Keratinocyte (primary cell): Measurements from ENCODE around the gene CATSPERZ. TPM values are rescaled to one million over a fixed set of nuclear protein-coding genes. Genes with fewer than 3 reads are reported as not detected.

Source experiments
- DNase-seq: peaks from one replicate; pipeline ENCODE4 v3.0.0-alpha.2; 2011; ENCODE audit warnings: low read depth, missing footprints, low spot score
- FAIRE-seq: peaks from 2 replicates; lab custom pipeline; 2011; peaks lifted over from hg19 to GRCh38; lab: Jason Lieb, UNC
- H2AFZ ChIP-seq: 2 replicates; pipeline ENCODE4 v1.6.0; 2012; ENCODE audit warnings: low read length, control low read depth, inconsistent platforms; ENCODE audit not compliant: control insufficient read depth
- H3K27ac ChIP-seq: 2 replicates; pipeline ENCODE4 v1.5.1; 2011; ENCODE audit warnings: low read length; ENCODE audit not compliant: control insufficient read depth, insufficient read depth
- H3K27me3 ChIP-seq: 3 replicates; pipeline ENCODE4 v1.6.0; 2011; ENCODE audit warnings: low read length; ENCODE audit not compliant: control insufficient read depth, insufficient read depth; ENCODE audit errors: extremely low read depth
- H3K36me3 ChIP-seq, 2 experiments: 2 replicates in 1 of 2; 3 replicates in 1 of 2; pipeline ENCODE4 v1.5.1; 2011; ENCODE audit warnings: low read length in 2 of 2, mild to moderate bottlenecking in 1 of 2; ENCODE audit not compliant: control insufficient read depth in 2 of 2, insufficient read depth in 2 of 2; ENCODE audit errors: extremely low read depth in 1 of 2
- H3K4me1 ChIP-seq: 3 replicates; pipeline ENCODE4 v1.5.1; 2011; ENCODE audit warnings: low read length; ENCODE audit not compliant: control insufficient read depth, insufficient read depth; ENCODE audit errors: extremely low read depth
- H3K4me2 ChIP-seq: 3 replicates; pipeline ENCODE4 v1.6.0; 2011; ENCODE audit warnings: low read depth, low read length; ENCODE audit not compliant: control insufficient read depth, insufficient read depth; ENCODE audit errors: extremely low read depth
- H3K4me3 ChIP-seq, 3 experiments: fragments of 200-600 bp in 1 of 3; sonication (generic) in 1 of 3; 2 replicates in 2 of 3; 3 replicates in 1 of 3; pipeline ENCODE4 v1.5.1; 2011 to 2016; ENCODE audit warnings: low read length in 3 of 3, mild to moderate bottlenecking in 3 of 3, control low read depth in 2 of 3, inconsistent platforms in 1 of 3, low read depth in 1 of 3, mixed read lengths in 1 of 3, mixed run types in 1 of 3, moderate library complexity in 1 of 3; ENCODE audit not compliant: control insufficient read depth in 2 of 3, insufficient read depth in 2 of 3; ENCODE audit errors: extremely low read depth in 1 of 3
- H3K79me2 ChIP-seq: 2 replicates; pipeline ENCODE4 v1.6.0; 2012; ENCODE audit warnings: low read length; ENCODE audit not compliant: control insufficient read depth, insufficient read depth
- H3K9ac ChIP-seq: 3 replicates; pipeline ENCODE4 v1.6.0; 2011; ENCODE audit warnings: low read length; ENCODE audit not compliant: control insufficient read depth, insufficient read depth; ENCODE audit errors: extremely low read depth
- H3K9me1 ChIP-seq: 3 replicates; pipeline ENCODE4 v1.6.0; 2011; ENCODE audit warnings: low read length; ENCODE audit not compliant: control insufficient read depth, insufficient read depth; ENCODE audit errors: extremely low read depth
- H3K9me3 ChIP-seq: 2 replicates; pipeline ENCODE4 v1.5.1; 2012; ENCODE audit warnings: low read depth, low read length; ENCODE audit not compliant: control insufficient read depth
- H4K20me1 ChIP-seq: 3 replicates; pipeline ENCODE4 v1.6.0; 2011; ENCODE audit warnings: low read length; ENCODE audit not compliant: control insufficient read depth, insufficient read depth; ENCODE audit errors: extremely low read depth
- CTCF ChIP-seq, 3 experiments: IDR thresholded peaks in 1 of 3; conservative IDR thresholded peaks in 1 of 3; optimal IDR thresholded peaks in 1 of 3; 2 replicates in 2 of 3; 3 replicates in 1 of 3; pipeline versions ENCODE3 to v1.5.1; 2011; ENCODE audit warnings: low read length in 3 of 3, mild to moderate bottlenecking in 3 of 3, moderate library complexity in 2 of 3, control low read depth in 1 of 3, inconsistent platforms in 1 of 3; ENCODE audit not compliant: insufficient read depth in 2 of 3; ENCODE audit errors: extremely low read depth in 1 of 3
- EZH2 ChIP-seq: IDR thresholded peaks from one replicate; pipeline ENCODE4 v1.6.1; 2012; ENCODE audit warnings: inconsistent platforms, mild to moderate bottlenecking, low read length, moderate library complexity
- dilution Hi-C: fragments of 300-500 bp; cut with MboI; formaldehyde crosslinking; loops from one replicate; pipeline ENCODE4 v1.7.0; 2020; ENCODE audit warnings: low sequenced_read_pairs; ENCODE audit not compliant: extremely low pct_ligation_motif_present
- polyA plus RNA-seq, 5 experiments: library from polyadenylated mRNA; depleted of rRNA in 3 of 5; stranded (reverse) in 3 of 5; stranded (forward) in 1 of 5; unstranded in 1 of 5; fragments of >200 nt; gene quantifications; 1 replicate in 1 of 5; 2 replicates in 3 of 5; 3 replicates in 1 of 5; pipeline versions ENCODE4 v1.2.1 to v1.2.3, GENCODE V29; 2011 to 2012; ENCODE audit warnings: missing spikeins in 2 of 5, low read depth in 1 of 5, low replicate concordance in 1 of 5

The CATSPERZ gene
- polyA plus RNA-seq, 1 donor (not counting 4 experiments of a cell fraction or from before 2014, with no cell fraction given) = 0.29 TPM

- H3K79me2 ChIP-seq = peaks cover 9% of the 10 kb centered on the region
- peaks cover 2% of the 10 kb centered on the region for H3K9me1 ChIP-seq
- H3K4me3 ChIP-seq = no peak overlapping the region
- no peaks in the 10 kb centered on the region for H4K20me1 ChIP-seq
- H3K4me2 ChIP-seq = no peak overlapping the region
- H3K9me3 ChIP-seq = no peaks in the 10 kb centered on the region
- dilution Hi-C loops = no loop called here
- H3K4me1 ChIP-seq = peaks cover 34% of the 10 kb centered on the region
- no peaks in the 10 kb centered on the region for H3K27me3 ChIP-seq
- TF ChIP-seq CTCF (optimal IDR thresholded peaks at IDR 0.05 in 1 of 3, IDR thresholded peaks at IDR 0.05 in 1 of 3, conservative IDR thresholded peaks at IDR 0.05 in 1 of 3; ENCODE audit: extremely low read depth in 1 of 3, insufficient read depth in 2 of 3, low read length in 3 of 3) = no peak
- TF ChIP-seq EZH2 = no peak
- H3K9ac ChIP-seq = no peak overlapping the region
- no peak for DNase-seq
- no peak overlapping the region for H2AFZ ChIP-seq
- H3K36me3 ChIP-seq = peaks cover 48 to 75% of the 10 kb centered on the region in 2 experiments
- H3K27ac ChIP-seq = no peak overlapping the region
- FAIRE-seq = no peak
Measured at GRCh38 chr11:64263021-64263946, 36.9 kb upstream of the CATSPERZ start.

GRCh38 chr11:64263947-64264317, 36.2 kb upstream of the CATSPERZ start:
- Histone ChIP-seq H3K27me3 (no peaks in the 10 kb centered on the region), H3K79me2 (peaks cover 4% of the 10 kb centered on the region), H3K36me3 (peaks cover 43 to 73% of the 10 kb centered on the region in 2 experiments), H3K27ac (no peak overlapping the region), H3K9me3 (no peaks in the 10 kb centered on the region), H3K4me3 (no peak overlapping the region), H3K4me2 (no peak overlapping the region), H2AFZ (no peak overlapping the region), H3K4me1 (peaks cover 40% of the 10 kb centered on the region), H3K9me1 (peaks cover 2% of the 10 kb centered on the region), H4K20me1 (no peaks in the 10 kb centered on the region), H3K9ac (no peak overlapping the region)
- TF ChIP-seq EZH2 = no peak
- no peak for TF ChIP-seq CTCF (optimal IDR thresholded peaks at IDR 0.05 in 1 of 3, IDR thresholded peaks at IDR 0.05 in 1 of 3, conservative IDR thresholded peaks at IDR 0.05 in 1 of 3; ENCODE audit: extremely low read depth in 1 of 3, insufficient read depth in 2 of 3, low read length in 3 of 3)
- FAIRE-seq = no peak
- no peak for DNase-seq
- dilution Hi-C loops = no loop called here
